Panc1 (cell line): ENCODE data around the gene PGM3. TPM values are rescaled to one million over a fixed set of nuclear protein-coding genes. Genes with fewer than 3 reads are reported as not detected.

Experiments used
- ATAC-seq: fragments of 200-7000 bp; cut with Tn5 transposase; 2 replicates; pipeline ENCODE4 v1.9.1; 2020; ENCODE audit warnings: mild to moderate bottlenecking, moderate library complexity
- BruUV-seq: library from RNA; stranded (reverse); fragments of 400-500 nt; replicated peaks from 2 replicates; lab custom pipeline; 2021; lab: Mats Ljungman, UMichigan
- CTCF ChIA-PET: fragments of 300-600 bp; sonication (Branson Sonifier 250); formaldehyde crosslinking; loops from one replicate; lab custom pipeline; 2022; ENCODE audit warnings: antibody characterized with exemption; lab: Charles Lee
- POLR2A ChIA-PET: fragments of 300-600 bp; sonication (Branson Sonifier 250); formaldehyde crosslinking; loops from one replicate; lab custom pipeline; 2022; ENCODE audit warnings: antibody characterized with exemption; lab: Charles Lee
- DNase-seq: peaks from one replicate; pipeline ENCODE4 v3.0.0-alpha.2; 2010; ENCODE audit warnings: low read depth, low spot score
- H3K27ac ChIP-seq: 2 replicates; pipeline ENCODE4 v1.5.1; 2011; ENCODE audit warnings: mild to moderate bottlenecking, low read length, inconsistent platforms
- H3K27me3 ChIP-seq: fragments of 200-500 bp; sonication (Bioruptor generic); 2 replicates; pipeline ENCODE4 v1.6.0; 2014; ENCODE audit warnings: low read length, inconsistent platforms; ENCODE audit not compliant: control insufficient read depth, insufficient read depth
- H3K36me3 ChIP-seq: fragments of 200-500 bp; sonication (Bioruptor generic); 2 replicates; pipeline ENCODE4 v1.5.1; 2014; ENCODE audit warnings: inconsistent platforms, mild to moderate bottlenecking, low read length, moderate library complexity; ENCODE audit not compliant: control insufficient read depth, insufficient read depth
- H3K4me1 ChIP-seq: 2 replicates; pipeline ENCODE4 v1.5.1; 2011; ENCODE audit warnings: inconsistent platforms, mild to moderate bottlenecking, low read length, moderate library complexity; ENCODE audit not compliant: control insufficient read depth, insufficient read depth
- H3K4me3 ChIP-seq, 2 experiments: 2 replicates each; pipeline ENCODE4 v1.5.1; 2011 to 2012; ENCODE audit warnings: low read depth in 2 of 2, low read length in 2 of 2, mild to moderate bottlenecking in 2 of 2, inconsistent platforms in 1 of 2, moderate library complexity in 1 of 2
- H3K9me3 ChIP-seq: fragments of 200-500 bp; sonication (Bioruptor generic); 2 replicates; pipeline ENCODE4 v1.5.1; 2014; ENCODE audit warnings: low read depth, mild to moderate bottlenecking, inconsistent platforms, low read length, moderate library complexity; ENCODE audit not compliant: control insufficient read depth, insufficient read depth
- CTCF ChIP-seq: fragments of 450-650 bp; IDR thresholded peaks from 2 replicates; pipeline ENCODE4 v1.5.1; 2017; ENCODE audit warnings: mild to moderate bottlenecking
- POLR2AphosphoS5 ChIP-seq: IDR thresholded peaks from 2 replicates; pipeline ENCODE4 v1.6.1; 2012; ENCODE audit warnings: mild to moderate bottlenecking, low read depth, low read length, moderate library complexity
- REST ChIP-seq, 2 experiments: IDR thresholded peaks; 2 replicates each; pipeline ENCODE4 v1.6.1; 2011 to 2012; ENCODE audit warnings: low read depth in 2 of 2, control low read depth in 1 of 2, low read length in 1 of 2, mild to moderate bottlenecking in 1 of 2, moderate library complexity in 1 of 2; ENCODE audit not compliant: insufficient read depth in 1 of 2
- SIN3A ChIP-seq: IDR thresholded peaks from 2 replicates; pipeline ENCODE4 v1.6.1; 2012; ENCODE audit warnings: low read depth, mild to moderate bottlenecking, low read length, moderate library complexity, borderline replicate concordance; ENCODE audit not compliant: insufficient read depth
- TCF7L2 ChIP-seq: IDR thresholded peaks from 2 replicates; pipeline ENCODE4 v1.6.1; 2011; ENCODE audit warnings: mild to moderate bottlenecking, low read depth, low read length, inconsistent platforms
- in situ Hi-C: cut with HindIII; loops from 2 replicates; pipeline ENCODE4 v1.10.0; 2016; ENCODE audit warnings: low sequenced_read_pairs, low pct_unique_long_range_greater_than_20kb
- intact Hi-C: fragments of 100-400 bp; cut with micrococcal nuclease; formaldehyde crosslinking; loops from one replicate; pipeline ENCODE4 v1.10.0; 2022; ENCODE audit not compliant: unreplicated experiment
- total RNA-seq: library from RNA; stranded (reverse); gene quantifications from one replicate; pipeline ENCODE4 v1.2.1, GENCODE V29; 2021; ENCODE audit not compliant: unreplicated experiment

The PGM3 gene
- total RNA-seq, 1 experiment from 2014 or later = 55.2 TPM

GRCh38 chr6:83180426-83180950 is 12.6 kb downstream of the PGM3 start:
- Histone ChIP-seq H3K9me3 (no peaks in the 10 kb centered on the region), H3K27ac (no peak overlapping the region), H3K4me1 (no peaks in the 10 kb centered on the region), H3K36me3 (peaks cover 28% of the 10 kb centered on the region), H3K27me3 (no peaks in the 10 kb centered on the region), H3K4me3 (no peak overlapping the region)
- CTCF ChIA-PET = no interaction called here
- ATAC-seq (no peak), DNase-seq (no peak)
- intact Hi-C loops (no loop called here), in situ Hi-C loops (no loop called here)
- BruUV-seq = no TSS peak
- TF ChIP-seq POLR2AphosphoS5 (no peak), TCF7L2 (no peak), REST (IDR thresholded peaks at IDR 0.05; ENCODE audit: insufficient read depth in 1 of 2, low read depth in 2 of 2, low read length in 1 of 2) (no peak)
- POLR2A ChIA-PET = no interaction called here

- Histone ChIP-seq H3K4me1 (no peaks in the 10 kb centered on the region), H3K4me3 (no peak overlapping the region), H3K9me3 (no peaks in the 10 kb centered on the region), H3K27ac (no peak overlapping the region), H3K27me3 (no peaks in the 10 kb centered on the region), H3K36me3 (peaks cover 29% of the 10 kb centered on the region)
- ChIA-PET CTCF (no interaction called here), POLR2A (interaction anchor here (0.6 kb wide), 1 partner anchor 10 kb away, joined by 3 read pairs; no protein-coding TSS in a partner anchor)
- DNase-seq (no peak), ATAC-seq (no peak)
- intact Hi-C loops (no loop called here), in situ Hi-C loops (no loop called here)
- BruUV-seq = no TSS peak
- TF ChIP-seq TCF7L2 (no peak), POLR2AphosphoS5 (no peak), CTCF (no peak), SIN3A (no peak), REST (IDR thresholded peaks at IDR 0.05; ENCODE audit: insufficient read depth in 1 of 2, low read depth in 2 of 2, low read length in 1 of 2) (no peak)
Measured at GRCh38 chr6:83176246-83176645, 16.8 kb downstream of the PGM3 start.
